AG04450 (cell line): Measurements from ENCODE around the gene OGFOD1. TPM values are rescaled to one million over a fixed set of nuclear protein-coding genes. Genes with fewer than 3 reads are reported as not detected.

Experiments
- CTCF ChIA-PET: fragments of 300-600, 350-600 bp; formaldehyde crosslinking; extraction: SDS; loops from one replicate; lab custom pipeline; 2022; ENCODE audit warnings: antibody characterized with exemption, inconsistent platforms; lab: Charles Lee
- POLR2A ChIA-PET: fragments of 350-600 bp; formaldehyde crosslinking; extraction: SDS; loops from one replicate; lab custom pipeline; 2021; ENCODE audit warnings: antibody characterized with exemption, inconsistent platforms; lab: Yijun Ruan, JAX
- DNase-seq: peaks from one replicate; pipeline ENCODE4 v3.0.0-alpha.2; 2011; ENCODE audit warnings: low read depth, low spot score
- H3K27ac ChIP-seq: one replicate; pipeline ENCODE4 v1.5.1; 2012; ENCODE audit warnings: low read depth, low read length, control low read depth
- H3K27me3 ChIP-seq: one replicate; pipeline ENCODE4 v1.6.0; 2012; ENCODE audit warnings: low read length; ENCODE audit not compliant: control insufficient read depth, insufficient read depth
- H3K4me3 ChIP-seq: 2 replicates; pipeline ENCODE4 v1.5.1; 2011; ENCODE audit warnings: mild to moderate bottlenecking, low read depth, low read length, control low read depth
- H3K9me3 ChIP-seq: 2 replicates; pipeline ENCODE4 v1.5.1; 2012; ENCODE audit warnings: low read length; ENCODE audit not compliant: control insufficient read depth, insufficient read depth
- polyA plus RNA-seq: library from polyadenylated mRNA; depleted of rRNA; stranded (reverse); fragments of >200 nt; gene quantifications from 2 replicates; pipeline ENCODE4 v1.2.3, GENCODE V29; 2011
- TF ChIP-seq, protein P1 (sequence below): IDR thresholded peaks from 2 replicates; pipeline ENCODE4 v1.5.1; 2011; ENCODE audit warnings: low read depth, low read length, control low read depth, inconsistent platforms

Gene OGFOD1
- polyA plus RNA-seq, 1 experiment = 89.0 TPM

DNA sequence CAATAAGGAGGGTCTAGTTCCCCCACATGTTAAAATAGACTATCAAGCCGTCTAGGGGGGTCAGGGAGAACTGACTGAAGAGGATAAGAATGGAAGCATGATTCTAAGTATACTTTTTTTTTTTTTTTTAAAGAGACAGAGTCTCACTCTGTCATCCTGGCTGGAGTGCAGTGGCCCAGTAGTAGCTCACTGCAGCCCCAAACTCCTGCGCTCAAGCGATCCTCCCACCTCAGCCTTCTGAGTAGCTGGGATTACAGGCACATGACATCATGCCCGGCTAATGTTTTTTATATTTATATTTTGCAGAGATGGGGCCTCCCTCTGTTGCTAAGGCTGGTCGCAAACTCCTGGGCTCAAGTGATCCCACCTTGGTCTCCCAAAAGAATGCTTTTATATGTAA, 40.2 kb upstream of the OGFOD1 start:
- ChIA-PET CTCF (interaction anchor here (1.2 kb wide), 1 partner anchor 55 kb away, joined by 4 read pairs; no protein-coding TSS in a partner anchor), POLR2A (no interaction called here)
- TF ChIP-seq, protein P1, sequence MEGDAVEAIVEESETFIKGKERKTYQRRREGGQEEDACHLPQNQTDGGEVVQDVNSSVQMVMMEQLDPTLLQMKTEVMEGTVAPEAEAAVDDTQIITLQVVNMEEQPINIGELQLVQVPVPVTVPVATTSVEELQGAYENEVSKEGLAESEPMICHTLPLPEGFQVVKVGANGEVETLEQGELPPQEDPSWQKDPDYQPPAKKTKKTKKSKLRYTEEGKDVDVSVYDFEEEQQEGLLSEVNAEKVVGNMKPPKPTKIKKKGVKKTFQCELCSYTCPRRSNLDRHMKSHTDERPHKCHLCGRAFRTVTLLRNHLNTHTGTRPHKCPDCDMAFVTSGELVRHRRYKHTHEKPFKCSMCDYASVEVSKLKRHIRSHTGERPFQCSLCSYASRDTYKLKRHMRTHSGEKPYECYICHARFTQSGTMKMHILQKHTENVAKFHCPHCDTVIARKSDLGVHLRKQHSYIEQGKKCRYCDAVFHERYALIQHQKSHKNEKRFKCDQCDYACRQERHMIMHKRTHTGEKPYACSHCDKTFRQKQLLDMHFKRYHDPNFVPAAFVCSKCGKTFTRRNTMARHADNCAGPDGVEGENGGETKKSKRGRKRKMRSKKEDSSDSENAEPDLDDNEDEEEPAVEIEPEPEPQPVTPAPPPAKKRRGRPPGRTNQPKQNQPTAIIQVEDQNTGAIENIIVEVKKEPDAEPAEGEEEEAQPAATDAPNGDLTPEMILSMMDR = no peak
- H3K9me3 ChIP-seq = no peaks in the 10 kb centered on the region
- H3K4me3 ChIP-seq = no peak overlapping the region
- no peaks in the 10 kb centered on the region for H3K27me3 ChIP-seq
- DNase-seq = no peak
- H3K27ac ChIP-seq = no peak overlapping the region

GRCh38 chr16:56411624-56412023, 39.7 kb upstream of the OGFOD1 start:
- Histone ChIP-seq H3K4me3 (no peak overlapping the region), H3K27ac (no peak overlapping the region), H3K27me3 (no peaks in the 10 kb centered on the region), H3K9me3 (no peaks in the 10 kb centered on the region)
- DNase-seq = no peak
- ChIA-PET POLR2A (interaction anchor here (0.6 kb wide), 1 partner anchor 8 kb away, joined by 3 read pairs; no protein-coding TSS in a partner anchor), CTCF (interaction anchor here (1.2 kb wide), 1 partner anchor 55 kb away, joined by 4 read pairs; no protein-coding TSS in a partner anchor)
- TF ChIP-seq, protein P1 = no peak

DNA sequence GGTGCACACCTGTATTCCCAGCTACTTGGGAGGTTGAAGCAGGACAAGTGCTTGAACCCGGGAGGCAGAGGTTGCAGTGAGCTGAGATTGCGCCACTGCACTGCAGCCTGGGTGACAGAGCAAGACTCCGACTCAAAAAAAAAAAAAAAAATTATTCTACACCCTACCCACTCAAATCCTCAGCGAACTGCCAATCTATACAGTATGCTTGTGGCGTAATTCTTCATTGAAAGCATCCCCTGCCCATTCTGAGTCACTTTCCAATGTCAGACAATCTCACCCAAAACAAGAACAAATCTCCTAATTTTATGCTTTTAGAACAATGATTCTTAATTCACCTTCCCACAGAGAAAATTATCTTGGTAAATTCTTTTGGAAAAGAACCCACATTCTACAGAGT, 38.0 kb upstream of the OGFOD1 start:
- Histone ChIP-seq H3K27me3 (no peaks in the 10 kb centered on the region), H3K27ac (no peak overlapping the region), H3K9me3 (no peaks in the 10 kb centered on the region), H3K4me3 (no peak overlapping the region)
- ChIA-PET CTCF (no interaction called here), POLR2A (no interaction called here)
- no peak for DNase-seq
- TF ChIP-seq, protein P1 = no peak

DNA sequence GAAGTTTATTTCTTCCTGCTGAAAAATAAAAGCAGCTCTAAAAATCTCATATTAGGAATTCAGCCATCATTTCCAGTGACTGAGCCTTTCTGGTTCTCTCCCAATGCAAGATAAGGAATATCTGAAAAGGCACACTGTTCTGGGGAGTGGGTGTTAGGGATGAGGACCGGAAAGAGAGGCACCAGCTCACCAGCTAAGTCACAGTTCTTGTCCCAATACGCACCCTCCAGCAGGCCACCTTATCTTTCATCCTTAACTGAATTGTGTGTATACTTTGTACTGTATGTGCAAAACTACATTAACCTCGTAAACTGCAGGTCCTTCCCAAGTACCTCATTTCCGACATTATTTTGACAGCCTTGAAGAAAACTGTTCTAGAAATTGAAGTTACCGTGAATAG, 37.0 kb upstream of the OGFOD1 start:
- TF ChIP-seq, protein P1 = no peak
- no peaks in the 10 kb centered on the region for H3K27me3 ChIP-seq
- POLR2A ChIA-PET = no interaction called here
- DNase-seq = no peak
- H3K27ac ChIP-seq = no peak overlapping the region
- no peak overlapping the region for H3K4me3 ChIP-seq
- CTCF ChIA-PET = no interaction called here
- H3K9me3 ChIP-seq = no peaks in the 10 kb centered on the region

DNA sequence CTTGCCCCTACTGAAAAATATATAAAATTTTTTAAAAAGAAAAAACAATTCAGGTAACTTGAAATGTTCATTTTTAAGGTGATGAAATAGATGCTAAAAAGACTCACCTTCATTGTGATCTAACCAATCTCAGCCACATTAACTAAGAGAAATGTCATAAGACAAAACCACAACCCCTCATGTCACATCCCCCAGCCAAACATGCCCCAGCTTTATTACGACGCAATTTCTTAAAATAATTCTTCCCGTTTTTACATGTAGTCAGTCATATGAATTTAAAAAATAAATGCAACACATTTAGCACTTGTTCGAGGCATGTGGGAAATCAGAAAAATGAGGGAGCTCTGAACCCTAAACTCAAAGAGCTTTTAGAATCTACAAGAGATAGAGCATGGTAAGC, 35.5 kb upstream of the OGFOD1 start:
- CTCF ChIA-PET = no interaction called here
- H3K27ac ChIP-seq = no peak overlapping the region
- POLR2A ChIA-PET = no interaction called here
- no peaks in the 10 kb centered on the region for H3K9me3 ChIP-seq
- TF ChIP-seq, protein P1 = no peak
- no peak overlapping the region for H3K4me3 ChIP-seq
- no peaks in the 10 kb centered on the region for H3K27me3 ChIP-seq
- no peak for DNase-seq
